GM18951 (cell line): Measurements from ENCODE around the gene TMEM223.
"Not testable (repeated sequence)": the region's sequence is repeated elsewhere in the genome, so short reads cannot be mapped to it uniquely, and the experiment has no call there.

Source experiments
- POLR2A ChIP-seq: IDR thresholded peaks from 4 replicates; pipeline ENCODE4 v1.6.1; 2011; ENCODE audit warnings: mild to moderate bottlenecking; ENCODE audit not compliant: insufficient read length, insufficient read depth; ENCODE audit errors: extremely low read depth
- in situ Hi-C: fragments of 300-500 bp; cut with MboI; formaldehyde crosslinking; loops from one replicate; pipeline ENCODE4 v1.12.0; 2022; ENCODE audit warnings: low sequenced_read_pairs, mixed read lengths, inconsistent platforms; ENCODE audit not compliant: unreplicated experiment

Gene TMEM223

DNA sequence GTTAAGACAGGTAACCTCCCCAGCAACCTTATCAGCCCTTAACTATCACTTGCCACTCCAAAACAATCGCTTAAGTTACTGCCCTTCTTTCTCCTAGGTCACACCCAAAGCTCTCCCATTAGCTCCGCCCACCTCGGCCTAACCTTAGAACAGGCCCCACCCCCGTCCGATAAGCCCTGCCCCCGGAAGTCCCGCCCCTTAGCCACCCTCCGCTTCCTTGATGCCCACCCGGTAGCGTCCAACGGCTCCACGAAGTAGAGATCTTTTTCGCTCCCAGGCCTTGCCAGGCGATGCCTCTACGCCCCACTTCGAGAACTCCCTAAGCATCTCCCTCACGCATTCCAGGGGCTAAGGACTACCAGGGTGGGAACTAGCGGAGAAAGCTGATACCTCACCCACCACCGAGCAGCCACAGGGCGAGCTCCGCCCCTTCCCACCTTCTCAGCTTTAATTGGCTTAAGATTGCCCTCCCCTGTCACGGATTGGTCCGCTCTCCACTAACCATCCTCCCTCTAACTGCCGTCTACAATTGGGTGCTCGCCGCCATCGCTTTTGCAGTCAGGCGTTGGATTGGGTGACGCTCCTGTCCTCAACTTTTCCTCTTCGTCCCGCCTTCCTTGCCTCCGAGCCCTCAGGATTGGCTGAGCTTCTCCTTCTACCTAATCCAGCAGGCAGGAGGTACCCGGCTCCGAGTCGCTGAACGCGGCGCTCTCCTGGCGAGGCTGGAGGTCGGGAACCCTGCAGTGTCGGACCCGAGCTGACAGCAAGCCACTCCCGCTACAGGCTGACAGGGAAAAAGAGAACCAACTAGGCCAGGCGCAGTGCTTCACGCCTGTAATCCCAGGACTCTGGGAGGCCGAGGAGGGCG is 37.8 kb downstream of the TMEM223 start, which contains the start of gene ZBTB3:
ZBTB3 (minus strand) TSS at position 425 of the 868 bp plus-strand sequence. CDS start 496 bp downstream, outside the sequence.
- peak; percentile 86 for TF ChIP-seq POLR2A
- in situ Hi-C loops = no loop called here

DNA sequence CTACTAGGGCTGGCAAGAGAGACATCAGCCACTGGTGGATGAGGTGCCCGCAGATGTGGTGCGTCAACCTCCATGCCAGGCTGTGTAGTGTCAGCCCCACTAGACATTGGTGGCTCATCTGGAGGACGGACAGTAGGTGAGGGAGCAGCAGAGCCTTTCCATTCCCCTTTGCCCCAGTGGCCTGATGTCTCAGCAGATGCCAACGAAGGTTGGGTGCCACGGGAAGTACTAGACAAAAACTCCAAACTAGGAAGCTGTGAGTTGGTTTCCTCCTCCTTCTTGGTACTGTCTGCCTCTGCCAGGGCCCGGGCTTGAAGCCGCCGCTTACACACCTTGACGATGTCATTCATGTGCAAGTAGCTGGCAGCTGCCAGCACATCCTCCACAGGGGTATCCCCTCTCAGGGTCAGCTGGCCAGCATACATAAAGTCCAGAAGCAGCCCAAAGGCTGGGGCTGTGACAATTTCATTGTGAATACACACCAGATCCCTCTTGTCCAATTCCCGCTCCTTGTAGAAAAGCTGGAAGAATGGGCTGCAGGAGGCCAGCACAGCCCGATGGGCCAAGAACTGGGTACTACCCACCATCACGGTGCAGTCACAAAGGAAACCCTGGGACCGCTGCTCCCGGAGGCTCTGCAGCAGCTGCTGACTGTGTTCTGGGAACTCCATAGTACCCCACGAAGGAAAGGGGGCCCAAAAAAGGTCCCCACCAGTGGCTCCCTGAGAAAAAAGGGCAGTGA is 38.6 kb downstream of the TMEM223 start:
- in situ Hi-C loops = no loop called here
- no peak for TF ChIP-seq POLR2A

DNA sequence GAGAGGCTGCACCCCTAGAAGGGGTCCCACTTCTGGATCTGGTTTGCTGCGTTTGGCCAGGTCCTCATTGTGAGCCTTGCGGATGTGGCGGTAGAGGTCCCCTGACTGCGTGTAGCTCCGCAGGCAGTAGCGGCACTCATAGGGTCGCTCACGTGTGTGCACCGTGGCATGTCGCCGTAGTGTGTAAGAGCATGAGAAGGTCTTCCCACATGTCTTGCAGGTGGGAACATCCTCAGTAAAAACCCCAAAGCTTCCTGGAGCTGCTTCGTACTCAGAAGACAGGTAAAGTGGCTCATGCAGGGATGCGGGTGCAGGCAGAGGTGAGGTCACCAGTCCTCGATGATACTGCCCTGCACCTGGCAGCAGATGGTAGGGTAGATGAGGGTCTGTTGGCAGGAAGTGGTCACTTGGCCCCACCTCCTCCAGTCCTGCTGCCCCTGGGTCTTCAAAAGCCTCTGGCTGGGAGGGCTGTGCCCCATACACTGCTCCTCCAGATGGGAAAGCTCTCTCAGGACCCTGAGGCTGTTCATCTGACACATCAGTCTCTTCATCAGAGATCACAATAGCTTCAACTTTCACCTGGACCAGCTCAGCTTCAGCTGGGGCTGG is 39.5 kb downstream of the TMEM223 start:
- TF ChIP-seq POLR2A = no peak
- in situ Hi-C loops = no loop called here

DNA sequence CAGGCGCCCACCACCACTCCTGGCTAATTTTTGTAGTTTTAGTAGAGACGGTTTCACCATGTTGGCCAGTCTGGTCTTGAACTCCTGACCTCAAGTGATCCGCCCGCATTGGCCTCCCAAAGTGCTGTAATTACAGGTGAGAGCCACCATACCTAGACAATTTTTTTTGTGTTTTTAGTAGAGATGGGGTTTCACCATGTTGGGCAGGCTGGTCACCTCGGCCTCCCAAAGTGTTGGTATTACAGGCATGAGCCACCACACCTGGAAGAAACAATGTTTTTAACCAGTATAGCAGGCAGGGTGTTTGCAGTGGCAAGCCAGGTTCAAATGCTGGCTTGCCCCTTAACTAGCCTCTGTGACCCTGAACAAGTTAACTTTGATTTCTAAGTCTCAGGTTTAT is 41.9 kb downstream of the TMEM223 start:
- in situ Hi-C loops = not testable (repeated sequence)

DNA sequence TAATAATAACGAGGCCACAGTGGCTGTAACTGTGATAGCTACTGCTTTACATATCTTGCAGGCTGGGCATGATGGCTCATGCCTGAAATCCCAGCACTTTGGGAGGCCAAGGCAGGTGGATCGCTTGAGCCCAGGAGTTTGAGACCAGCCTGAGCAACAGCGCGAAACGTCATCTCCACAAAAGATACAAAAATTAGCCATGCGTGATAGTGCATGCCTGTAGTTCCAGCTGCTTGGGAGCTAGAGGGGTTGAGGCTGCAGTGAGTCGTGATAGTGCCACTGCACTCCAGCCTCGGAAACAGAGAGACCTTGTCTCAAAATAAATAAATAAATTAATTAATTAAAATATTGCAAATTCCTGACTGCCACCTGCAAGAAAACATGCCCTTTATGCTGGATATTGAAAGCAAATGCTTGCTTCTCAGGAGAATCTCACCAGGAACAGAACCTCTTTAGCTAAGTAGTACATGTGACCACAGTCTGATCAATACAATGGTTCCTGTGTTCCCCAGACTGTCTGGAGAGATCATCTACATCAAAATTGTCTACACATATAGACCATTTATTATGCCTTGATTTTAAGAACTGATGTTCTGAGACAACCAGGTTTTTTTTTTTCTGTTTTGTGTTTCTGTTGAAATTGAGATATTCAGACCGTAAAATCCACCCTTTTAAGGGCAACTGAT is 44.2 kb downstream of the TMEM223 start:
- in situ Hi-C loops = no loop called here
- no peak for TF ChIP-seq POLR2A
